Liver (tissue), 9 donors: Measurements from ENCODE around the gene SPO11. TPM values are rescaled to one million over a fixed set of nuclear protein-coding genes. Genes with fewer than 3 reads are reported as not detected.

ENCODE experiments used
- DNase-seq: peaks from one replicate; pipeline ENCODE4 v3.0.0-alpha.2; 2017; ENCODE audit warnings: low spot score
- H3K27ac ChIP-seq, 2 donors: one replicate each; pipeline ENCODE4 v1.7.0; 2013; ENCODE audit warnings: inconsistent platforms in 2 of 2, low read length in 2 of 2, control low read depth in 1 of 2, low read depth in 1 of 2, mild to moderate bottlenecking in 1 of 2
- H3K27me3 ChIP-seq, 4 donors: one replicate each; pipeline versions ENCODE4 v1.6.1 to v1.7.0; 2013; ENCODE audit warnings: low read length in 3 of 4, inconsistent platforms in 1 of 4, mild to moderate bottlenecking in 1 of 4, moderate library complexity in 1 of 4; ENCODE audit not compliant: control insufficient read depth in 4 of 4, insufficient read depth in 4 of 4
- H3K36me3 ChIP-seq, 4 donors: one replicate each; pipeline versions ENCODE4 v1.6.1 to v1.7.0; 2013; ENCODE audit warnings: low read length in 3 of 4, mild to moderate bottlenecking in 3 of 4, low read depth in 1 of 4, moderate library complexity in 1 of 4; ENCODE audit not compliant: control insufficient read depth in 4 of 4, insufficient read depth in 3 of 4
- H3K4me1 ChIP-seq, 4 donors: one replicate each; pipeline versions ENCODE4 v1.6.1 to v1.7.0; 2013; ENCODE audit warnings: low read length in 3 of 4, mild to moderate bottlenecking in 3 of 4, moderate library complexity in 1 of 4; ENCODE audit not compliant: control insufficient read depth in 4 of 4, insufficient read depth in 4 of 4
- H3K4me3 ChIP-seq, 3 donors: one replicate each; pipeline versions ENCODE4 v1.6.1 to v1.7.0; 2013; ENCODE audit warnings: low read length in 3 of 3, control low read depth in 1 of 3, low read depth in 1 of 3, mild to moderate bottlenecking in 1 of 3
- H3K9ac ChIP-seq, 2 donors: one replicate each; pipeline ENCODE4 v1.7.0; 2013; ENCODE audit warnings: low read length in 2 of 2, mild to moderate bottlenecking in 2 of 2, moderate library complexity in 2 of 2, control low read depth in 1 of 2, low read depth in 1 of 2
- H3K9me3 ChIP-seq, 4 donors: one replicate each; pipeline versions ENCODE4 v1.6.1 to v1.7.0; 2013; ENCODE audit warnings: low read length in 3 of 4; ENCODE audit not compliant: control insufficient read depth in 4 of 4
- EGR1 ChIP-seq, 2 donors: IDR thresholded peaks; 2 replicates each; pipeline ENCODE4 v1.6.1; 2016 to 2018; ENCODE audit warnings: antibody characterized with exemption in 2 of 2, low read depth in 2 of 2
- FOXA1 ChIP-seq: IDR thresholded peaks from 2 replicates; pipeline ENCODE4 v1.6.1; 2016; ENCODE audit warnings: antibody characterized with exemption
- FOXA2 ChIP-seq: IDR thresholded peaks from 2 replicates; pipeline ENCODE4 v1.6.1; 2016; ENCODE audit warnings: antibody characterized with exemption
- GABPA ChIP-seq, 2 donors: IDR thresholded peaks in 1 of 2; conservative IDR thresholded peaks in 1 of 2; 2 replicates each; pipeline ENCODE4 v1.6.1; 2016; ENCODE audit warnings: antibody characterized with exemption in 2 of 2, mild to moderate bottlenecking in 1 of 2, moderate library complexity in 1 of 2
- HNF4A ChIP-seq, 2 donors: conservative IDR thresholded peaks; 2 replicates each; pipeline ENCODE4 v1.6.1; 2016; ENCODE audit warnings: antibody characterized with exemption in 2 of 2, mild to moderate bottlenecking in 2 of 2
- HNF4G ChIP-seq: IDR thresholded peaks from 2 replicates; pipeline ENCODE4 v1.6.1; 2016; ENCODE audit warnings: antibody characterized with exemption
- JUND ChIP-seq, 2 donors: IDR thresholded peaks; 2 replicates each; pipeline ENCODE4 v1.6.1; 2016; ENCODE audit warnings: antibody characterized with exemption in 2 of 2
- NR2F2 ChIP-seq: IDR thresholded peaks from 2 replicates; pipeline ENCODE4 v1.6.1; 2016; ENCODE audit warnings: antibody characterized with exemption
- RAD21 ChIP-seq, 2 donors: IDR thresholded peaks; 2 replicates each; pipeline ENCODE4 v1.6.1; 2016; ENCODE audit warnings: antibody characterized with exemption in 2 of 2, mild to moderate bottlenecking in 2 of 2
- RXRA ChIP-seq, 2 donors: IDR thresholded peaks; 2 replicates each; pipeline ENCODE4 v1.6.1; 2017 to 2018; ENCODE audit warnings: antibody characterized with exemption in 2 of 2, mild to moderate bottlenecking in 1 of 2
- TAF1 ChIP-seq: conservative IDR thresholded peaks from 2 replicates; pipeline ENCODE4 v1.6.1; 2016; ENCODE audit warnings: antibody characterized with exemption, mild to moderate bottlenecking
- YY1 ChIP-seq: IDR thresholded peaks from 2 replicates; pipeline ENCODE4 v1.6.1; 2016; ENCODE audit warnings: antibody characterized with exemption, mild to moderate bottlenecking
- WGBS: extraction: QIAGEN DNeasy Blood & Tissue Kit; methylation state at CpG from one replicate; pipeline ENCODE4 v1.1.7; 2013; 5-methylcytosine and 5-hydroxymethylcytosine counted together
- polyA plus RNA-seq, 2 donors: library from polyadenylated mRNA; stranded (reverse) in 1 of 2; unstranded in 1 of 2; fragments of 200-250 nt in 1 of 2; fragments of >200 nt in 1 of 2; fragmentation: Nextera tagmentation in 1 of 2; extraction: Ambion mirVana in 1 of 2; gene quantifications; one replicate each; pipeline versions ENCODE4 v1.2.1 to v1.2.3, GENCODE V29; 2013 to 2015
- total RNA-seq, 2 donors: library from RNA; depleted of rRNA; stranded (reverse); fragments of >200 nt; gene quantifications; one replicate each; pipeline ENCODE4 v1.2.3, GENCODE V29; 2014
- TF ChIP-seq, protein P1 (sequence below): IDR thresholded peaks from 2 replicates; pipeline ENCODE4 v1.6.1; 2016; ENCODE audit warnings: antibody characterized with exemption
- TF ChIP-seq, protein P2 (sequence below): IDR thresholded peaks from 2 replicates; pipeline ENCODE4 v1.6.1; 2016; ENCODE audit warnings: antibody characterized with exemption, mild to moderate bottlenecking
- TF ChIP-seq, protein P3 (sequence below): fragments of 150-350 bp; IDR thresholded peaks from 2 replicates; pipeline ENCODE4 v1.5.1; 2017; ENCODE audit warnings: improper control_type of control experiment, low read depth, low read length; ENCODE audit not compliant: missing input control
- donor health status: healthy.
- donor health status: healthy.
- donor health status: healthy.
- donor health status: healthy.
- donor health status: healthy.

The SPO11 gene
- total and polyA plus RNA-seq, 4 donors: not detected

DNA sequence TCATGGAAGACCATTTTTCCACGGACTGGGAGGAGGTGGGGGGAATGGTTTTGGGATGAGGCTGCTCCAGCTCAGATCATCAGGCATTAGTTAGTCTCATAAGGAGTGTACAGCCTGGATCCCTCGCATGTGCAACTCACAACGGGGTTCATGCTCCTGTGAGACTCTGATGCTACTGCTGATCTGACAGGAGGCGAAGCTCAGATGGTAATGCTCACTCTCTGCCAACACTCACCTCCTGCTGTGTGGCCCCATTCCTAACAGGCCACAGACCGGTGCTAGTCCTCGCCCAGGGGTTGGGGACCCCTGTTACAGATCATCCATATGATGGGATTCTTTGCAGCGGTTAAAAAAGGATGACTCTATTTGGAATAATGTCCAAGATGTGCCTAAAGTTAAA, 35.6 kb upstream of the SPO11 start:
- no peak for DNase-seq
- Histone ChIP-seq H3K4me3 (no peak overlapping the region), H3K9me3 (no peaks in the 10 kb centered on the region), H3K9ac (no peak overlapping the region), H3K27ac (no peak overlapping the region), H3K4me1 (no peaks in the 10 kb centered on the region), H3K36me3 (no peaks in the 10 kb centered on the region), H3K27me3 (peaks cover 0 to 7% (median 0%) of the 10 kb centered on the region in 4 donors)
- no peak for TF ChIP-seq FOXA2
- TF ChIP-seq RAD21 (IDR thresholded peaks at IDR 0.05): no peak
- WGBS: 79% methylated on average over 7 of the region's 7 CpGs

DNA sequence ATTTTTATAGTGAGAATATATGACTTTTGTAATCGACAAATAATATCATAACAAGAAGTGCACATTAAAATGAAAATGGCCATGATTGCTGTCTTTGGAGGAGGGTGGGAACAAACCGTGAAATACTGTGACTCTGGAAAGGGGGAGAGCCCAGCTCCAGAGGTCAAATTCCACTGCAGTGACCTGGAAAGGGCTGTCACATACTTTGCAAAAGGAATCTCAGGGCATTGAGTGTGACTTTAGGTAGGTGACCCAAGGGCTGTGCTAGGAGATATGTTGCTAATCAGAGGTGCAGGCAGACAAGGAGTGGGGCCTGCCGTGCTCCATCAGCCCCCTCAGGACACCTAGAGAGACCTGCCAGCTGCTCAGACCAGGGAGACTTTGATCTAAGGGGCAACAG, 35.1 kb upstream of the SPO11 start:
- H3K27me3 ChIP-seq: peaks cover 0 to 7% (median 0%) of the 10 kb centered on the region in 4 donors
- H3K36me3 ChIP-seq: no peaks in the 10 kb centered on the region
- H3K4me1 ChIP-seq: no peaks in the 10 kb centered on the region
- no peak for TF ChIP-seq HNF4G
- TF ChIP-seq NR2F2: no peak
- TF ChIP-seq EGR1 (IDR thresholded peaks at IDR 0.05; ENCODE audit: low read depth in 2 of 2): no peak
- TF ChIP-seq, protein P1, sequence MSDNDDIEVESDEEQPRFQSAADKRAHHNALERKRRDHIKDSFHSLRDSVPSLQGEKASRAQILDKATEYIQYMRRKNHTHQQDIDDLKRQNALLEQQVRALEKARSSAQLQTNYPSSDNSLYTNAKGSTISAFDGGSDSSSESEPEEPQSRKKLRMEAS: no peak
- no peak for TF ChIP-seq TAF1
- TF ChIP-seq GABPA (IDR thresholded peaks at IDR 0.05 in 1 of 2, conservative IDR thresholded peaks at IDR 0.05 in 1 of 2): no peak
- no peak overlapping the region for H3K9ac ChIP-seq
- no peaks in the 10 kb centered on the region for H3K9me3 ChIP-seq
- 39% methylated on average over 3 of the region's 3 CpGs for WGBS
- no peak overlapping the region for H3K27ac ChIP-seq
- H3K4me3 ChIP-seq: no peak overlapping the region
- DNase-seq: no peak

DNA sequence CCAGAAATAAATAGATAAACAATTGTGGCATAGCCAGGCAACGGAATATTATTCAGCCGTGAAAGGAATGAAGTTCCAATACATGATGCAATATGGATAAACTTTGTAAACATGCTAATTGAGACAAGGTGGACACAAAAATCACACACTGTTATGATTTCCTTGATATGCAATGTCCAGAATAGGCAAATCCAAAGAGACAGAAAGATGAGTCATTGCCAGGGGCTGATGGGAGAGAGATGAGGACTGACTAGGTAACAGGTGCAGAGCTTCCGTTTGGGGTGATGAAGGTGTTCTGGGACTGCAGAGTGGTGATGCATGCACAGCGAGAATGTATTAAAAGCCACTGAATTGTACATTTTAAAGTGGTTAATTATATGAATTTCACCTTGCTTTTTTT, 31.1 kb upstream of the SPO11 start:
- no peak overlapping the region for H3K27ac ChIP-seq
- H3K27me3 ChIP-seq: no peaks in the 10 kb centered on the region
- H3K4me3 ChIP-seq: no peak overlapping the region
- no peak for TF ChIP-seq FOXA1
- TF ChIP-seq, protein P2, sequence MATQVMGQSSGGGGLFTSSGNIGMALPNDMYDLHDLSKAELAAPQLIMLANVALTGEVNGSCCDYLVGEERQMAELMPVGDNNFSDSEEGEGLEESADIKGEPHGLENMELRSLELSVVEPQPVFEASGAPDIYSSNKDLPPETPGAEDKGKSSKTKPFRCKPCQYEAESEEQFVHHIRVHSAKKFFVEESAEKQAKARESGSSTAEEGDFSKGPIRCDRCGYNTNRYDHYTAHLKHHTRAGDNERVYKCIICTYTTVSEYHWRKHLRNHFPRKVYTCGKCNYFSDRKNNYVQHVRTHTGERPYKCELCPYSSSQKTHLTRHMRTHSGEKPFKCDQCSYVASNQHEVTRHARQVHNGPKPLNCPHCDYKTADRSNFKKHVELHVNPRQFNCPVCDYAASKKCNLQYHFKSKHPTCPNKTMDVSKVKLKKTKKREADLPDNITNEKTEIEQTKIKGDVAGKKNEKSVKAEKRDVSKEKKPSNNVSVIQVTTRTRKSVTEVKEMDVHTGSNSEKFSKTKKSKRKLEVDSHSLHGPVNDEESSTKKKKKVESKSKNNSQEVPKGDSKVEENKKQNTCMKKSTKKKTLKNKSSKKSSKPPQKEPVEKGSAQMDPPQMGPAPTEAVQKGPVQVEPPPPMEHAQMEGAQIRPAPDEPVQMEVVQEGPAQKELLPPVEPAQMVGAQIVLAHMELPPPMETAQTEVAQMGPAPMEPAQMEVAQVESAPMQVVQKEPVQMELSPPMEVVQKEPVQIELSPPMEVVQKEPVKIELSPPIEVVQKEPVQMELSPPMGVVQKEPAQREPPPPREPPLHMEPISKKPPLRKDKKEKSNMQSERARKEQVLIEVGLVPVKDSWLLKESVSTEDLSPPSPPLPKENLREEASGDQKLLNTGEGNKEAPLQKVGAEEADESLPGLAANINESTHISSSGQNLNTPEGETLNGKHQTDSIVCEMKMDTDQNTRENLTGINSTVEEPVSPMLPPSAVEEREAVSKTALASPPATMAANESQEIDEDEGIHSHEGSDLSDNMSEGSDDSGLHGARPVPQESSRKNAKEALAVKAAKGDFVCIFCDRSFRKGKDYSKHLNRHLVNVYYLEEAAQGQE: no peak
- no peaks in the 10 kb centered on the region for H3K4me1 ChIP-seq
- no peaks in the 10 kb centered on the region for H3K36me3 ChIP-seq
- no peak for DNase-seq
- WGBS: 86% methylated on average over 4 of the region's 4 CpGs
- no peaks in the 10 kb centered on the region for H3K9me3 ChIP-seq
- no peak overlapping the region for H3K9ac ChIP-seq

DNA sequence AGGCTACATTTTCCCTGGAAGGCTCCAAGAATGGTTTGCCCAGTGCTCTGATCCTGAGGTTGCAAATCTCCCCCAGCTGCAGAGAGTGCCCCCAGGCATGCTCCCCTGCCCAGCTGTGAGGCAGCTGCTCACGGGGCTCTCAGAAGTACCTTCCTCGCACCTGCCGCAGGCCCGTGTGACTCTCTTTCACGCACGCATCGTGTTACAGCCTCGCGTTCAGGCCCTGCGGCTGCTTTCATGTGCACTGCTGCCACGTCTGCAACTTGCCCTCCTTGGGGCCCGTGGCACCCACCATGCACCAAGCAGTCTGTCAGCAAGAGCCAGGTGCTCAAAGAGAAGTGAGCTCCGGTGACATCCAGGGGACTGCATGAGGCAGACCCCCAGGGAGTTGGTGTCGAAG, 28.6 kb upstream of the SPO11 start:
- Histone ChIP-seq H3K4me1 (no peaks in the 10 kb centered on the region), H3K36me3 (no peaks in the 10 kb centered on the region), H3K9me3 (no peaks in the 10 kb centered on the region), H3K4me3 (no peak overlapping the region), H3K27me3 (no peaks in the 10 kb centered on the region), H3K27ac (no peak overlapping the region), H3K9ac (no peak overlapping the region)
- no peak for DNase-seq
- 70% methylated on average over 14 of the region's 14 CpGs for WGBS
- TF ChIP-seq GABPA (IDR thresholded peaks at IDR 0.05 in 1 of 2, conservative IDR thresholded peaks at IDR 0.05 in 1 of 2) (no peak), EGR1 (IDR thresholded peaks at IDR 0.05; ENCODE audit: low read depth in 2 of 2) (no peak), HNF4A (conservative IDR thresholded peaks at IDR 0.05) (no peak), FOXA1 (no peak), FOXA2 (no peak), NR2F2 (no peak), YY1 (no peak), RXRA (IDR thresholded peaks at IDR 0.05) (no peak), JUND (IDR thresholded peaks at IDR 0.05) (no peak), HNF4G (no peak), TAF1 (no peak)
- TF ChIP-seq, protein P3, sequence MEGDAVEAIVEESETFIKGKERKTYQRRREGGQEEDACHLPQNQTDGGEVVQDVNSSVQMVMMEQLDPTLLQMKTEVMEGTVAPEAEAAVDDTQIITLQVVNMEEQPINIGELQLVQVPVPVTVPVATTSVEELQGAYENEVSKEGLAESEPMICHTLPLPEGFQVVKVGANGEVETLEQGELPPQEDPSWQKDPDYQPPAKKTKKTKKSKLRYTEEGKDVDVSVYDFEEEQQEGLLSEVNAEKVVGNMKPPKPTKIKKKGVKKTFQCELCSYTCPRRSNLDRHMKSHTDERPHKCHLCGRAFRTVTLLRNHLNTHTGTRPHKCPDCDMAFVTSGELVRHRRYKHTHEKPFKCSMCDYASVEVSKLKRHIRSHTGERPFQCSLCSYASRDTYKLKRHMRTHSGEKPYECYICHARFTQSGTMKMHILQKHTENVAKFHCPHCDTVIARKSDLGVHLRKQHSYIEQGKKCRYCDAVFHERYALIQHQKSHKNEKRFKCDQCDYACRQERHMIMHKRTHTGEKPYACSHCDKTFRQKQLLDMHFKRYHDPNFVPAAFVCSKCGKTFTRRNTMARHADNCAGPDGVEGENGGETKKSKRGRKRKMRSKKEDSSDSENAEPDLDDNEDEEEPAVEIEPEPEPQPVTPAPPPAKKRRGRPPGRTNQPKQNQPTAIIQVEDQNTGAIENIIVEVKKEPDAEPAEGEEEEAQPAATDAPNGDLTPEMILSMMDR: no peak
- TF ChIP-seq, protein P2: no peak
